Heart right ventricle (tissue), 16 donors: Measurements from ENCODE around the gene FOXO3. TPM values are rescaled to one million over a fixed set of nuclear protein-coding genes. Genes with fewer than 3 reads are reported as not detected.

ENCODE experiments used
- ATAC-seq, 8 donors: fragments of 200-7000 bp; cut with Tn5 transposase; one replicate each; pipeline ENCODE4 v1.9.1; 2020; ENCODE audit warnings: mild to moderate bottlenecking in 8 of 8, moderate library complexity in 8 of 8, moderate number of reproducible peaks in 1 of 8
- DNase-seq, 2 donors: peaks; one replicate each; pipeline ENCODE4 v3.0.0-alpha.2; 2020
- H3K27ac ChIP-seq, 10 donors: fragments of 200-600 bp; sonication (generic) in 2 of 10; one replicate each; pipeline versions ENCODE4 v1.5.0 to v1.8.0; 2020 to 2022; ENCODE audit warnings: mild to moderate bottlenecking in 3 of 10
- H3K27me3 ChIP-seq, 7 donors: fragments of 200-600 bp; one replicate each; pipeline ENCODE4 v1.8.0; 2021 to 2022; ENCODE audit warnings: mild to moderate bottlenecking in 2 of 7
- H3K36me3 ChIP-seq, 9 donors: fragments of 200-600 bp; sonication (generic) in 1 of 9; one replicate each; pipeline versions ENCODE4 v1.5.0 to v1.8.0; 2020 to 2022; ENCODE audit warnings: mild to moderate bottlenecking in 2 of 9
- H3K4me1 ChIP-seq, 9 donors: fragments of 200-600 bp; sonication (generic) in 1 of 9; one replicate each; pipeline versions ENCODE4 v1.5.0 to v1.8.0; 2020 to 2022; ENCODE audit warnings: mild to moderate bottlenecking in 4 of 9
- H3K4me3 ChIP-seq, 10 donors: fragments of 200-600 bp; sonication (generic) in 2 of 10; one replicate each; pipeline versions ENCODE4 v1.5.0 to v1.8.0; 2020 to 2022; ENCODE audit warnings: mild to moderate bottlenecking in 7 of 10, moderate library complexity in 2 of 10
- H3K9me3 ChIP-seq, 11 donors: fragments of 200-600 bp in 10 of 11; sonication (generic) in 2 of 11; one replicate each; pipeline versions ENCODE4 v1.5.0 to v1.8.0; 2013 to 2022; ENCODE audit warnings: mild to moderate bottlenecking in 2 of 11, control low read depth in 1 of 11, moderate library complexity in 1 of 11
- CTCF ChIP-seq, 9 donors: fragments of 200-600 bp; sonication (generic) in 2 of 9; IDR thresholded peaks; one replicate each; pipeline versions ENCODE4 v1.5.0 to v1.8.0; 2021 to 2022; ENCODE audit warnings: antibody characterized with exemption in 9 of 9, mild to moderate bottlenecking in 5 of 9, moderate library complexity in 1 of 9
- WGBS, 2 donors: extraction: QIAGEN DNeasy Blood & Tissue Kit; methylation state at CpG; one replicate each; pipeline ENCODE4 v1.1.7; 2013; ENCODE audit warnings: inconsistent platforms in 1 of 2; 5-methylcytosine and 5-hydroxymethylcytosine counted together
- intact Hi-C, 10 donors: fragments of 100-400 bp; cut with DNase I; formaldehyde crosslinking; loops; one replicate each; pipeline versions ENCODE4 v1.11.1 to v1.14.2; 2022
- polyA plus RNA-seq, 2 donors: library from polyadenylated mRNA; stranded (reverse); fragments of 200-250 nt; gene quantifications; one replicate each; pipeline ENCODE4 v1.2.3, GENCODE V29; 2013
- total RNA-seq, 10 donors: library from RNA; stranded (reverse); fragmentation: NEBNext Ultra II Directional in 3 of 10; extraction: Animal tissue kit (Norgen Biotek cat#: 25700) in 3 of 10; gene quantifications; one replicate each; pipeline versions ENCODE4 v1.2.1 to v1.2.4, GENCODE V29; 2021 to 2023
- donor health status: Arrhythmogenic right ventricular cardiomyopathy.
- donor health status: ischemic (EF 13 %, LVEDD 7.1; RV severe dilation, severe dysfunction).
- donor health status: healthy with polysubstance abuse.
- donor health status: DM: no; HTN: yes; CAD: no.
- donor health status: DM: no; HTN: no; CAD: no.
- donor health status: ischemic (EF 25% LVEDD 6.9; RV normal size, moderate dysfunction).
- donor health status: ischemic (EF 25% LVEDD 5.7; RV mildly dilated, moderate dysfunction).
- donor health status: healthy.
- donor health status: DM: yes; HTN: yes; CAD: no.
- donor health status: Ischemic cardiomyopathy.
- donor health status: ischemic (EF 35%, LVEDD 5.7; RV mildly dilated, moderate dysfunction).
- donor health status: nonischemic (EF 11% LVEDD 7.7; RV severe dilation, severe dysfunction).
- donor health status: DM: yes; HTN: yes; CAD: no.
- donor health status: PGD.
- donor health status: ischemic (EF 29% LVEDD 5.4; RV normal size, mild dysfunction).
- donor health status: nonischemic (EF 23%, LVEDD 6.1; RV moderate dilation, normal function).

The FOXO3 gene
- total and polyA plus RNA-seq, 12 donors: 16.8 to 52.6 (median 37.0) TPM

GRCh38 chr6:108702106-108702851, 141.6 kb downstream of the FOXO3 start:
- no peak overlapping the region for H3K27ac ChIP-seq
- WGBS, 2 donors: 97 to 100% methylated on average over 1 of the region's 1 CpG
- no peaks in the 10 kb centered on the region for H3K27me3 ChIP-seq
- DNase-seq (no peak), ATAC-seq (no peak)
- intact Hi-C loops: no loop called here
- TF ChIP-seq CTCF (IDR thresholded peaks at IDR 0.05): no peak
- H3K9me3 ChIP-seq: peaks cover 0 to 28% (median 20%) of the 10 kb centered on the region in 11 donors
- no peaks in the 10 kb centered on the region for H3K36me3 ChIP-seq
- H3K4me3 ChIP-seq: no peak overlapping the region
- peaks cover 0 to 33% (median 24%) of the 10 kb centered on the region in 9 donors for H3K4me1 ChIP-seq

GRCh38 chr6:108706649-108707048, 145.9 kb downstream of the FOXO3 start:
- Histone ChIP-seq H3K9me3 (peaks cover 0 to 21% (median 14%) of the 10 kb centered on the region in 11 donors), H3K27ac (no peak overlapping the region), H3K27me3 (no peaks in the 10 kb centered on the region), H3K36me3 (no peaks in the 10 kb centered on the region), H3K4me1 (peaks cover 0 to 15% (median 5%) of the 10 kb centered on the region in 9 donors), H3K4me3 (no peak overlapping the region)
- TF ChIP-seq CTCF (IDR thresholded peaks at IDR 0.05): no peak
- intact Hi-C loops: no loop called here
- no peak for ATAC-seq
- no peak for DNase-seq
- 94 to 97% methylated on average over 8 of the region's 8 CpGs for WGBS, 2 donors

- WGBS, 2 donors: 76 to 77% methylated on average over 8 of the region's 8 CpGs
- peaks cover 0 to 13% (median 6%) of the 10 kb centered on the region in 11 donors for H3K9me3 ChIP-seq
- TF ChIP-seq CTCF (IDR thresholded peaks at IDR 0.05): no peak
- DNase-seq: no peak
- no peaks in the 10 kb centered on the region for H3K27me3 ChIP-seq
- intact Hi-C loops: no loop called here
- no peak overlapping the region for H3K27ac ChIP-seq
- ATAC-seq: no peak
- H3K4me3 ChIP-seq: no peak overlapping the region
- peaks cover 0 to 21% (median 5%) of the 10 kb centered on the region in 9 donors for H3K4me1 ChIP-seq
- no peaks in the 10 kb centered on the region for H3K36me3 ChIP-seq
These were observed 146.7 kb downstream of the FOXO3 start for GRCh38 chr6:108707328-108707976.

GRCh38 chr6:108710030-108710429, 149.3 kb downstream of the FOXO3 start:
- H3K36me3 ChIP-seq: no peaks in the 10 kb centered on the region
- 86 to 91% methylated on average over 4 of the region's 4 CpGs for WGBS, 2 donors
- no peaks in the 10 kb centered on the region for H3K9me3 ChIP-seq
- no peak overlapping the region for H3K4me3 ChIP-seq
- no peak for TF ChIP-seq CTCF (IDR thresholded peaks at IDR 0.05)
- ATAC-seq (no peak), DNase-seq (no peak)
- no peak overlapping the region for H3K27ac ChIP-seq
- intact Hi-C loops: loop anchor here in 1 of 10 donors (5.0 kb wide), 1 partner anchor 47 kb away; no protein-coding TSS in a partner anchor
- peaks cover 0 to 41% (median 18%) of the 10 kb centered on the region in 9 donors for H3K4me1 ChIP-seq
- no peaks in the 10 kb centered on the region for H3K27me3 ChIP-seq
